Glomerular visceral epithelial cell (primary cell): ENCODE results near the gene MARK3.
"Not testable (repeated sequence)": the region's sequence is repeated elsewhere in the genome, so short reads cannot be mapped to it uniquely, and the experiment has no call there.

Source experiments
- DNase-seq: peaks from one replicate; pipeline ENCODE4 v3.0.0-alpha.2; 2016; ENCODE audit errors: extremely low spot score

Gene MARK3

GRCh38 chr14:103385152-103385928 lies at the start of gene MARK3:
TSS of gene MARK3 (plus strand) at chr14:103385415. CDS start at chr14:103386030, 615 bp downstream.
- peak; percentile 97 for DNase-seq

- DNase-seq, result no peak
Measured at GRCh38 chr14:103336191-103336590, 49.0 kb upstream of the MARK3 start.

GRCh38 chr14:103337794-103338193 lies 47.4 kb upstream of the MARK3 start:
- no peak for DNase-seq

GRCh38 chr14:103339561-103339960 lies 45.7 kb upstream of the MARK3 start:
- no peak for DNase-seq

GRCh38 chr14:103340480-103341212 lies 44.6 kb upstream of the MARK3 start:
- DNase-seq, result no peak

GRCh38 chr14:103341250-103342129 lies 43.7 kb upstream of the MARK3 start:
- DNase-seq, result no peak

- no peak for DNase-seq
Measured at GRCh38 chr14:103343164-103343879, 41.9 kb upstream of the MARK3 start.

- no peak for DNase-seq
Measured at GRCh38 chr14:103343905-103344797, 41.1 kb upstream of the MARK3 start.

GRCh38 chr14:103346286-103346685 lies 38.9 kb upstream of the MARK3 start:
- no peak for DNase-seq

- DNase-seq, result no peak
Measured at GRCh38 chr14:103347091-103347815, 38.0 kb upstream of the MARK3 start.

GRCh38 chr14:103348154-103348553 lies 37.1 kb upstream of the MARK3 start:
- no peak for DNase-seq

- DNase-seq, result no peak
Measured at GRCh38 chr14:103349982-103350381, 35.2 kb upstream of the MARK3 start.

GRCh38 chr14:103353362-103353761 lies 31.9 kb upstream of the MARK3 start:
- DNase-seq, result no peak

GRCh38 chr14:103354141-103354540 lies 31.1 kb upstream of the MARK3 start:
- no peak for DNase-seq

- no peak for DNase-seq
Measured at GRCh38 chr14:103356024-103356682, 29.1 kb upstream of the MARK3 start.

- not testable (repeated sequence) for DNase-seq
Measured at GRCh38 chr14:103357552-103357951, 27.7 kb upstream of the MARK3 start.

- DNase-seq, result no peak
Measured at GRCh38 chr14:103360548-103360947, 24.7 kb upstream of the MARK3 start.

GRCh38 chr14:103361867-103362266 lies 23.3 kb upstream of the MARK3 start:
- peak; percentile 80 for DNase-seq

GRCh38 chr14:103362780-103363179 lies 22.4 kb upstream of the MARK3 start:
- DNase-seq, result no peak
